ENCODE results near the gene ATG2B.
A peak's percentile ranks its signal among the peaks of the same experiment; 100 is the strongest.

Gene ATG2B

DNA sequence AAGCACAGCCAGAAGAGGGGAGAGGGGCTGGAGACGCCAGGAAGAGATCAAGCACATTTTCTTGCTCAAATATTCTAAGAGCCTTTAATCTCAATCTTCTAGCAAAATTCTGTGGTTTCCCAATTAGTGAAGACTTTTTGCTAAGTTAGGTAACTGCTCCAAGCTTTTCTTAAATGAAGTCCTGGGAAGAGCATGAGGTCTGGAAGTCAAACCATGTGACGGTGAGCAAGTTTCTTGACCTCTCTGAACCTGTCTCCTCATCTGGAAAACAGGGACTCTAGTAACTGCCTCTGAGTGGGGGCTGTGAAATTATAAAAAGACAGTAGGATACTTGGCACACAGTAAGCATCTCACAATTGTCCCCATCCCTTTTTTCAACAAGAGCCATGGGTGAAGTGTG lies 83.0 kb downstream of the ATG2B start:
- no peak for DNase-seq (ENCODE audit: low read depth)
- TF ChIP-seq, protein P1, sequence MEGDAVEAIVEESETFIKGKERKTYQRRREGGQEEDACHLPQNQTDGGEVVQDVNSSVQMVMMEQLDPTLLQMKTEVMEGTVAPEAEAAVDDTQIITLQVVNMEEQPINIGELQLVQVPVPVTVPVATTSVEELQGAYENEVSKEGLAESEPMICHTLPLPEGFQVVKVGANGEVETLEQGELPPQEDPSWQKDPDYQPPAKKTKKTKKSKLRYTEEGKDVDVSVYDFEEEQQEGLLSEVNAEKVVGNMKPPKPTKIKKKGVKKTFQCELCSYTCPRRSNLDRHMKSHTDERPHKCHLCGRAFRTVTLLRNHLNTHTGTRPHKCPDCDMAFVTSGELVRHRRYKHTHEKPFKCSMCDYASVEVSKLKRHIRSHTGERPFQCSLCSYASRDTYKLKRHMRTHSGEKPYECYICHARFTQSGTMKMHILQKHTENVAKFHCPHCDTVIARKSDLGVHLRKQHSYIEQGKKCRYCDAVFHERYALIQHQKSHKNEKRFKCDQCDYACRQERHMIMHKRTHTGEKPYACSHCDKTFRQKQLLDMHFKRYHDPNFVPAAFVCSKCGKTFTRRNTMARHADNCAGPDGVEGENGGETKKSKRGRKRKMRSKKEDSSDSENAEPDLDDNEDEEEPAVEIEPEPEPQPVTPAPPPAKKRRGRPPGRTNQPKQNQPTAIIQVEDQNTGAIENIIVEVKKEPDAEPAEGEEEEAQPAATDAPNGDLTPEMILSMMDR (IDR thresholded peaks at IDR 0.05; ENCODE audit: control insufficient read depth, insufficient read depth, low read depth, low read length, missing control alignments): no peak
- no peak overlapping the region for H3K4me3 ChIP-seq (ENCODE audit: control insufficient read depth, low read depth, low read length)

DNA sequence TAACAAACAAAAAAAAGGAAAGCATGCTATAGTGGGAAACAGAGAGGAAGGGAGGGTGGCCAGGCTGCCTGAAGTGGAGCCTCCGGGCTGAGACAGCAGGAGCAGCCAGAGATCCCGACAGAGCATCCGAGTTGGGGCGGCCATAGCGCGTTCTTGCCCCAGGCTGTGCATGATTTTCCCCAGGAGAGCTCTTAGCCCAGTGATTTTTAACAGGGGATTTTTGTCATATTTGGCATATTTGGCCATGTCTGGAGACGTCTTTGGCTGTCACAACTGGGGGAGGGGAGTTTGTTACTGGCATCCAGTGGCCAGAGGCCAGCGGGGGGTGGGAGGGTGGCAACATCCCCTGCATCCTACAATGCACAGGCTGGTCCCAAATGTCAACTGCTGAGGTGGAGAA lies 83.6 kb downstream of the ATG2B start:
- no peak for DNase-seq (ENCODE audit: low read depth)
- TF ChIP-seq, protein P1 (IDR thresholded peaks at IDR 0.05; ENCODE audit: control insufficient read depth, insufficient read depth, low read depth, low read length, missing control alignments): no peak
- no peak overlapping the region for H3K4me3 ChIP-seq (ENCODE audit: control insufficient read depth, low read depth, low read length)

DNA sequence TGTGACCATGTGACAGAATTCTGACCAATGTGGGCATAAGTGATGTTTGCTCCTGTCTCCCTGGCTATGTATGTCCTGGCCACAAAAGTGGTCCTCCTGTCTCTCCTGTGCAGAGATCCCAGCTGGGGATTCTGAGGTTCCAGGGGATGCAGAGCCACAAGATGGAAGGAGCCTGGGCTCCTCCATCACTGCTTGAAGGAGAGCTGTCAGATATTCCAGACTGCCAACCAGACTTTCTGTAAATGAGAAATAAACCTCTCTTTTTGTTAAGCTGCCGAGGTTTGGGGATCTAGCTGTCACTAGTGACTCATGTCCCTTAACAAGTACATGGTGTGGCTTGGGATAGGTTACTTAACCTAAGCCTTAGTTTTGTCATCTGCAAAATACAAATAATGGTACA lies 85.3 kb downstream of the ATG2B start:
- TF ChIP-seq, protein P1 (IDR thresholded peaks at IDR 0.05; ENCODE audit: control insufficient read depth, insufficient read depth, low read depth, low read length, missing control alignments): no peak
- no peak overlapping the region for H3K4me3 ChIP-seq (ENCODE audit: control insufficient read depth, low read depth, low read length)
- DNase-seq (ENCODE audit: low read depth): no peak

DNA sequence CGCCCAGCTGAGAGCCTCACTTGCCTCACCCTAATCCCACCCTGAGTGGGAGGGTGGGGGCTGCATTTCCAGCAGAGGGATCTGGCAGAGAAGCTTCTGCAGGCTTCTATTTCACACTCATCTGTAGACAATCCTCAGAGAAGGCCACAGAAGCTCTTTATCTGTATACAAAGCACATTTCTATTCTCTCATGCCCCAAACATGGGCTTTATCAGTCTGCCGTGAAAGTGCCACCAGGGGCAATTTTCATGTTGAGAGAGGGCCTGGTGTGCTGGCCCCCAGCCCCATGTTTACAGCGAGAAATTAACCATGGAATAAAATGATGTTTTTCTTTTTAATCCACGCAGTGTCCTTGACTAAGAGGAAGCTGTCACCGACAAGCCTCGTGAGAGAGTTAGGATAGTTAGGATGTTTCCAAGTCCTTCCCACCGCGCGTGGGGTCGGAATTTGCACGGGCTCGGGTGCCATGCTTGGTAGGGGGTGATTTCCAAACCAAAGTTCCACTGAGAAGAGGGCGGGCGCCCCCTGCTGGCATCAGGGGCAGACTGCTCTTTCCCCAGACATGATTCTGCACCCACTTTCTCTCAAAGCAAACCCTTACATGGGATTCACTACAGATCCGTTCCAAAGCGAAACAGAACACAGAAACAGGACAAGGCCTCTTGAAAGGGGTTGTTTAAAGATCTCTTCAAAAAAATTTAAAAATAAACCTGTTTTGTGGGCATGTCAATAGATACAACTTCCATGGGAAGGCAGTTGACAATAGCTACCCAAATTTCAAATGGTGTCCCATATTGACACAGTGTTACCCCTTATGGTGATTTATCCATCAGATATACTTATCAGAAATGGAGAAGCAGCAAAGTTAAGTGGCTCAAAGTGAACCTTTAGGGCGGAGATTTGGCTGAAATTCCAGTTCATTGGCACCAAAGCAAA lies 87.7 kb downstream of the ATG2B start:
- DNase-seq (ENCODE audit: low read depth): peak; percentile 48
- TF ChIP-seq, protein P1 (IDR thresholded peaks at IDR 0.05; ENCODE audit: control insufficient read depth, insufficient read depth, low read depth, low read length, missing control alignments): peak; percentile 99
- no peak overlapping the region for H3K4me3 ChIP-seq (ENCODE audit: control insufficient read depth, low read depth, low read length)

DNA sequence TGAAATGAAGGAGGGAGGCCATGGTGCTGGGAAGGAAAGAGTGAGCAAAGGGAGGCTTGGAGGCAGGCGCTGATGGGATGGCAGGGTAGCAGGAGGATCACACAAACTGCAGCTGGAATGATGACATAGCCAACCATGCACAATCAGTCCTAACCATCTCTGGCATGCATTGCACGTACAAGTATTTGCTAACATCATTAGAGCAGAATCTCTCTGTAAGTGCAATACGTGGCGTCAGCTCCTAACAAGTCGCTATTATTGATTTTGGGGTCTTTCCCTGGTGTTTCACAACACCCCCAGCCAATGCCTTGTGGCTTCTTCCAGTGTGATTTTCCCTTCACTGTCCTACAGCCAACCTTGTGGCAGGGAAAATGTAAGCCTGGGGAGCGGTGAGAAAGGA lies 88.6 kb downstream of the ATG2B start:
- TF ChIP-seq, protein P1 (IDR thresholded peaks at IDR 0.05; ENCODE audit: control insufficient read depth, insufficient read depth, low read depth, low read length, missing control alignments): no peak
- H3K4me3 ChIP-seq (ENCODE audit: control insufficient read depth, low read depth, low read length): no peak overlapping the region
- DNase-seq (ENCODE audit: low read depth): peak; percentile 94

DNA sequence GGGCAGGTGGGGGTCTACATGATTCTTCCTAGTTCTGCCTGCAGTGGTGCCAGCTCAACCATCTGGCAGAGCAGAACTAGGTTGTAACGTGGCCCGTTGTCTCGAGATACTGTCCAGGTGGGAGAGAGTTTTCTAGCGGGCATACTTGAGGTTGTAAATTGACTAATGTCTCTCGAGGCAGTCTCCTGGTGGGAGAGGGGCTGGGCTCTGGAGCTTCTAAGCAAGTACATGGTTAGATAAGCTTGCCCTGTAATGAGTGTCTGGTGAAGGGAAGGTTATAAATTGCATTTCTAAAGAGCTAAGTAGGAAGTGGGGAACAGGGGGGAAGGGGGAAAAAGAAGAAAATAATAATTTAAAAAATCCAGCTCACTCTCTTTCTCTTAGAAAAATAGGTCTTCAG lies 89.0 kb downstream of the ATG2B start:
- TF ChIP-seq, protein P1 (IDR thresholded peaks at IDR 0.05; ENCODE audit: control insufficient read depth, insufficient read depth, low read depth, low read length, missing control alignments): no peak
- no peak overlapping the region for H3K4me3 ChIP-seq (ENCODE audit: control insufficient read depth, low read depth, low read length)
- no peak for DNase-seq (ENCODE audit: low read depth)
